Naive thymus-derived CD4-positive, alpha-beta T cell (primary cell): ENCODE data around the gene SSC5D. TPM values are rescaled to one million over a fixed set of nuclear protein-coding genes. Genes with fewer than 3 reads are reported as not detected.

Experiments
- ATAC-seq: fragments of 150-1000 bp; cut with Tn5 transposase; 2 replicates; pipeline ENCODE4 v1.10.0; 2021; ENCODE audit warnings: mild to moderate bottlenecking, moderate library complexity
- CTCF ChIA-PET: fragments of 350-600 bp; sonication (Branson Sonifier 250); formaldehyde crosslinking; loops from one replicate; lab custom pipeline; 2021; ENCODE audit warnings: antibody characterized with exemption; lab: Charles Lee
- POLR2A ChIA-PET: fragments of 350-600 bp; sonication (Branson Sonifier 250); formaldehyde crosslinking; loops from one replicate; lab custom pipeline; 2021; ENCODE audit warnings: antibody characterized with exemption, inconsistent platforms; lab: Charles Lee
- DNase-seq, 9 donors: peaks; one replicate each; pipeline versions ENCODE4 v3.0.0 to v3.0.0-alpha.2; 2020 to 2022; ENCODE audit warnings: mixed read lengths in 1 of 9
- H3K27ac ChIP-seq: one replicate; pipeline ENCODE4 v1.7.0; 2013; ENCODE audit warnings: mild to moderate bottlenecking, low read depth, low read length, moderate library complexity
- H3K27me3 ChIP-seq, 2 donors: one replicate each; pipeline ENCODE4 v1.7.0; 2013; ENCODE audit warnings: low read length in 2 of 2, mild to moderate bottlenecking in 2 of 2, moderate library complexity in 2 of 2; ENCODE audit not compliant: control insufficient read depth in 2 of 2, insufficient read depth in 2 of 2
- H3K36me3 ChIP-seq, 3 experiments: 1 replicate in 2 of 3; 2 replicates in 1 of 3; pipeline ENCODE4 v1.7.0; 2013; ENCODE audit warnings: low read length in 3 of 3, mild to moderate bottlenecking in 3 of 3, moderate library complexity in 1 of 3; ENCODE audit not compliant: insufficient read depth in 3 of 3, control insufficient read depth in 2 of 3
- H3K4me1 ChIP-seq, 2 donors: one replicate each; pipeline ENCODE4 v1.7.0; 2013; ENCODE audit warnings: low read length in 2 of 2, mild to moderate bottlenecking in 2 of 2, moderate library complexity in 1 of 2; ENCODE audit not compliant: control insufficient read depth in 2 of 2, insufficient read depth in 2 of 2
- H3K4me3 ChIP-seq: 2 replicates; pipeline ENCODE4 v1.7.0; 2013; ENCODE audit warnings: mild to moderate bottlenecking, low read length
- H3K9me3 ChIP-seq, 3 experiments: 1 replicate in 2 of 3; 2 replicates in 1 of 3; pipeline ENCODE4 v1.7.0; 2013; ENCODE audit warnings: low read length in 3 of 3; ENCODE audit not compliant: control insufficient read depth in 2 of 3
- H3K27ac Mint-ChIP-seq, 9 donors: one replicate each; pipeline ENCODE4 v1.8.0; 2020 to 2022; ENCODE audit warnings: mixed read lengths in 9 of 9, mild to moderate bottlenecking in 8 of 9, moderate library complexity in 5 of 9, inconsistent platforms in 2 of 9
- H3K27me3 Mint-ChIP-seq, 5 donors: one replicate each; pipeline ENCODE4 v1.8.0; 2021 to 2022; ENCODE audit warnings: mixed read lengths in 5 of 5, mild to moderate bottlenecking in 1 of 5
- H3K36me3 Mint-ChIP-seq, 5 donors: one replicate each; pipeline ENCODE4 v1.8.0; 2020 to 2022; ENCODE audit warnings: mixed read lengths in 5 of 5, mild to moderate bottlenecking in 3 of 5, inconsistent platforms in 1 of 5
- H3K4me1 Mint-ChIP-seq, 7 donors: one replicate each; pipeline ENCODE4 v1.8.0; 2020 to 2022; ENCODE audit warnings: mixed read lengths in 7 of 7, mild to moderate bottlenecking in 3 of 7, inconsistent platforms in 1 of 7
- H3K4me3 Mint-ChIP-seq, 10 donors: one replicate each; pipeline ENCODE4 v1.8.0; 2020 to 2022; ENCODE audit warnings: mild to moderate bottlenecking in 10 of 10, mixed read lengths in 10 of 10, moderate library complexity in 6 of 10, inconsistent platforms in 2 of 10
- H3K9me3 Mint-ChIP-seq, 11 donors: one replicate each; pipeline ENCODE4 v1.8.0; 2020 to 2022; ENCODE audit warnings: mixed read lengths in 11 of 11, mild to moderate bottlenecking in 4 of 11, inconsistent platforms in 1 of 11, moderate library complexity in 1 of 11
- intact Hi-C, 2 donors: fragments of 100-400 bp; cut with micrococcal nuclease; formaldehyde crosslinking; loops; one replicate each; pipeline ENCODE4 v1.15.1; 2023
- polyA plus RNA-seq, 2 donors: library from polyadenylated mRNA; unstranded; fragments of 300-500 nt; fragmentation: Illumina TruSeq; gene quantifications; one replicate each; pipeline ENCODE4 v1.2.3, GENCODE V29; 2021
- total RNA-seq, 6 experiments: library from RNA in 5 of 6; stranded (reverse) in 5 of 6; gene quantifications; 1 replicate in 5 of 6; 2 replicates in 1 of 6; pipeline ENCODE4 v1.2.3 and lab custom pipeline; 2021 to 2026

SSC5D gene
- total and polyA plus RNA-seq, 7 experiments from 2014 or later, result 0.21 to 0.48 (median 0.35) TPM; not detected in 2

DNA sequence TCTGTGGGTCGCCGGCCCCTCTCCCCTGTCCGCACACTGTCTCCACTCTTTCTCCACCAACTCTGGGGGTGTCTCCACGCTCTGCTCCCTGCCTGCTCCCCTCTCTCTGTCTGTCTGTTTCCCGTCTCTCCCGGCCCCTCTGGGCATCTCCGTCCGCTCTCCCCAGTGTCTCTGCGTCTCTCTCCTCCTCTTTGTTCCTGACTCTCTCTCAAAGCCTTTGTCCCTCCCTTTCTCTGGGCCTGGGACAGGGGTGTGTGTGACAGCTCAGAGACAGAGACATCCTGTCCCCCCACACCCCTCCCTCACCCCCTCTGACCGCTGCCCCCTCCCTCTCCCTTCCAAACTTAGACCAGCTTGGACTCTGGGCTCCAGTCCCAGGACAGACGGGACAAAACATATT, 57.8 kb downstream of the SSC5D start:
- DNase-seq (no peak), ATAC-seq (no peak)
- H3K4me3 Mint-ChIP-seq, result no peak overlapping the region
- H3K36me3 Mint-ChIP-seq, result no peaks in the 10 kb centered on the region
- H3K27me3 Mint-ChIP-seq, result peaks cover 11 to 35% (median 21%) of the 10 kb centered on the region in 5 donors
- no peak overlapping the region for H3K27ac ChIP-seq
- no peaks in the 10 kb centered on the region for H3K27me3 ChIP-seq
- peaks cover 0 to 10% (median 0%) of the 10 kb centered on the region in 7 donors for H3K4me1 Mint-ChIP-seq
- H3K9me3 Mint-ChIP-seq, result peaks cover 0 to 6% (median 0%) of the 10 kb centered on the region in 11 donors
- no peaks in the 10 kb centered on the region for H3K9me3 ChIP-seq
- intact Hi-C loops, result no loop called here
- H3K27ac Mint-ChIP-seq, result peak overlapping the region in 1 of 9 donors; percentile 25
- POLR2A ChIA-PET, result no interaction called here
- H3K36me3 ChIP-seq, result no peaks in the 10 kb centered on the region
- H3K4me3 ChIP-seq, result no peak overlapping the region
- H3K4me1 ChIP-seq, result no peaks in the 10 kb centered on the region
- CTCF ChIA-PET, result no interaction called here

DNA sequence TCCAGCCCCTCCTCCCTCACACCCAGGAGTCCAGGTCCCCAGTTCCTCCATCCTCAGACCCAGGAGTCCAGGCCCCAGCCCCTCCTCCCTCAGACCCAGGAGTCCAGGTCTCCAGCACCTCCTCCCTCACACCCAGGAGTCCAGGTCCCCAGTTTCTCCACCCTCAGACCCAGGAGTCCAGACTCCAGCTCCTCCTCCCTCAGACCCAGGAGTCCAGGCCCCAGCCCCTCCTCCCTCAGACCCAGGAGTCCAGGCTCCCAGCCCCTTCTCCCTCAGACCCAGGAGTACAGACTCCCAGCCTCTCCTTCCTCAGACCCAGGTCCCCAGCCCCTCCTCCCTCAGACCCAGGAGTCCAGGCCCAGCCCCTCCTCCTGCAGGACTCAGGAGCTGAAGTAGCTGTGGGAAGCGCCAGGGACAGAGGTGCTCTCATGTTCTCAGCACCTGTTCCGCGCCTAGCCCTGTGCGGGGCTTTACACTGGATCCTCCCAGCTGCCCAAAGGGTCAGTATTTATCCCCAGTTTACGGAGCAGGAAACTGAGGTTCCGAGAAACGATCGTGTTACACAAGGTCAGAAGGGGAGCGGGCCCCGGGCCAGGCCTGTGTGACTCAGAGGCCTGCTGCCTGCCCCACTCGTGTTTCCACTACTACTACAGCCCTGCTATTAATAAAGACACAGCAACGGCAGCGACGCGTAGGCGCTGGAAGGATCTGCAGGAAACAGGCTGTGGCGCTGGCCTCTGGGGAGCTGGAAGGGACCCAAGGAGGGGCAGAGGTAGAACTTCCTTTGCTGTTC, 58.8 kb downstream of the SSC5D start:
- Mint-ChIP-seq H3K27me3 (peaks cover 11 to 35% (median 17%) of the 10 kb centered on the region in 5 donors), H3K4me3 (no peak overlapping the region), H3K4me1 (peaks cover 0 to 10% (median 0%) of the 10 kb centered on the region in 7 donors), H3K36me3 (no peaks in the 10 kb centered on the region), H3K27ac (peak overlapping the region in 1 of 9 donors; percentile 49), H3K9me3 (peaks cover 0 to 6% (median 0%) of the 10 kb centered on the region in 11 donors)
- H3K4me1 ChIP-seq, result no peaks in the 10 kb centered on the region
- ATAC-seq, result peak; percentile 32
- no peaks in the 10 kb centered on the region for H3K36me3 ChIP-seq
- no peaks in the 10 kb centered on the region for H3K9me3 ChIP-seq
- CTCF ChIA-PET, result no interaction called here
- no peaks in the 10 kb centered on the region for H3K27me3 ChIP-seq
- H3K4me3 ChIP-seq, result no peak overlapping the region
- intact Hi-C loops, result no loop called here
- POLR2A ChIA-PET, result no interaction called here
- H3K27ac ChIP-seq, result no peak overlapping the region
- no peak for DNase-seq

DNA sequence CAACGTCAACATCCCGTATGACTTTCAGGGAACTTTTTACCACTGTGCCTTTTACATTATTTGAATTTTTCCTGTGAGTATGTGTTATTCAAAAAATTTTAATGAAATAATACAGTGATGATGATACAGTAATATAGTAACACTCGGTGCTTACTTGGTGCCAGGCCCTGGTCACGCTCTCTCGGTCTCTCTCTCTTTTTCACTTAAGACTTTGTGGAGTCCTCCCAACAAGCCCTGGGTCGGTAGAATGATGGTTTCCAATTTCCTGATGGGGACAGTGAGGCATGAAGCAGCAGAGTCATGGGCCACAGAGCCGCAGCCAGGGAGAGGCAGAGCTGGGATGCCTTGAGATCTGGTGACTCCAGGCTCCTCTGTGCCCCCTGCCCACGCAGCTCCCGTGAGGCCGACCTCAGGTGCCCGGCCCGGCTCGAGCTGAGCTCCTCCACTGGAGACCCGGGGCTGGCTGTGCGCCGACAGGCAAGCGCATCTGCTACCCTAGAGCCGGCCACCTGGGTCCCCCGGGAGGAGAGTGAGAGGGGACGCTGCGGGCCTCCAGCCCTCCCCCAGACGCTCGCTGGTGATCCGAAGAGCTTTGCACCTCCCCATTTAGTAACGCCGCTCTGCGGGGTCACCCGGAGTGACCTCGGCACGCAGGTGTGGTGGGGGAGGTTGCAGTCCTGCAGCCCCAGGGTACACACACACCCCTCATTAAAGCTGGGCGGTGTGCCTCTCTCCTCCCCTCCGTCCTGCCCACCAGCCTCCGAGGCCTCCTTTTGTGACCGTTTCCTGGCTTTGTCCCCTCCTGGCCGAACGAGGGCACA, 61.5 kb downstream of the SSC5D start:
- intact Hi-C loops, result no loop called here
- DNase-seq (no peak), ATAC-seq (no peak)
- H3K27me3 Mint-ChIP-seq, result peaks cover 15 to 39% (median 17%) of the 10 kb centered on the region in 5 donors
- Histone ChIP-seq H3K27me3 (no peaks in the 10 kb centered on the region), H3K4me3 (no peak overlapping the region), H3K36me3 (no peaks in the 10 kb centered on the region), H3K9me3 (no peaks in the 10 kb centered on the region), H3K4me1 (no peaks in the 10 kb centered on the region), H3K27ac (no peak overlapping the region)
- no peaks in the 10 kb centered on the region for H3K36me3 Mint-ChIP-seq
- CTCF ChIA-PET, result no interaction called here
- H3K9me3 Mint-ChIP-seq, result peaks cover 0 to 2% (median 0%) of the 10 kb centered on the region in 11 donors
- H3K27ac Mint-ChIP-seq, result no peak overlapping the region
- peaks cover 0 to 10% (median 0%) of the 10 kb centered on the region in 7 donors for H3K4me1 Mint-ChIP-seq
- POLR2A ChIA-PET, result no interaction called here
- H3K4me3 Mint-ChIP-seq, result no peak overlapping the region

DNA sequence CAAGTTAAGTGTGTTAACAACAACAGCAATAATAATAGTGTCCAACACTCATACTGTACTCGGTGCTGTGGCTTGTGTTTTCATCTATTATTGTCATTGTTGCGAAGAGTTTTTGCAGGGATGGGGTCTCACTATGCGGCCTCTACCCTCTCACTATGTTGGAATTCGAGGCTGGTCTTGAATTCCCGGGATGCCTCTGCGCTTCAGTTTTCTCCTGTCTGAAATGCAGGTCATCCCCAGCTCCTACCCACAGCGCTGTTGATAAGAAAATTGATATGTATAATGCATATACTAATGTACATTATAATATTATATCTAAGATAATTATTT, 62.0 kb downstream of the SSC5D start:
- ATAC-seq, result no peak

DNA sequence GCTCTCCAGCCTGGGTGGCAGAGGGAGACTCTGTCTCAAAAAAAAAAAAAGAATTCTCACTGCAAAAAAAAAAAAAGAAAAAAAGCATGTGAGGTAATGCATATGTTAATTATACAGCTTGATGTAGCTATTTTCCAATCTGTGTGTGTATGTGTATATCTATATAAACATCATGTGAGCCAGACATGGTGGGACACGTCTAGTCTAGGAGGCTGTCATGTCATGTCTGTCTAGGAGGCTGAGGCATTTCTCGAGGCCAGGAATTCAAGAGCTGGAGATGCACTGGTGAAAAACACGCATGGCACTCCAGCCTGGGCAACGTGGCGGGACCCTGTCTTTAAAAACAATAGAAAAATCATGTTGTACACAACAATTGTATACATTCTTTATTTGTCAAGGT, 64.0 kb downstream of the SSC5D start:
- intact Hi-C loops, result no loop called here
- ChIA-PET POLR2A (no interaction called here), CTCF (no interaction called here)
- H3K36me3 Mint-ChIP-seq, result no peaks in the 10 kb centered on the region
- H3K4me1 Mint-ChIP-seq, result peaks cover 0 to 2% (median 0%) of the 10 kb centered on the region in 7 donors
- H3K27me3 ChIP-seq, result no peaks in the 10 kb centered on the region
- ATAC-seq, result no peak
- H3K27ac ChIP-seq, result no peak overlapping the region
- no peaks in the 10 kb centered on the region for H3K4me1 ChIP-seq
- no peaks in the 10 kb centered on the region for H3K9me3 Mint-ChIP-seq
- H3K4me3 Mint-ChIP-seq, result no peak overlapping the region
- no peak overlapping the region for H3K4me3 ChIP-seq
- H3K27me3 Mint-ChIP-seq, result peaks cover 4 to 25% (median 13%) of the 10 kb centered on the region in 5 donors
- DNase-seq, result no peak
- peak overlapping the region in 1 of 9 donors; percentile 18 for H3K27ac Mint-ChIP-seq
- H3K36me3 ChIP-seq, result no peaks in the 10 kb centered on the region
- H3K9me3 ChIP-seq, result no peaks in the 10 kb centered on the region

More for the DNA sequence above, 62.0 kb downstream of the SSC5D start:
- POLR2A ChIA-PET, result no interaction called here
- Mint-ChIP-seq H3K27me3 (peaks cover 13 to 36% (median 17%) of the 10 kb centered on the region in 5 donors), H3K9me3 (no peaks in the 10 kb centered on the region), H3K27ac (no peak overlapping the region), H3K4me1 (peaks cover 0 to 8% (median 0%) of the 10 kb centered on the region in 7 donors), H3K36me3 (no peaks in the 10 kb centered on the region), H3K4me3 (no peak overlapping the region)
- no peaks in the 10 kb centered on the region for H3K4me1 ChIP-seq
- H3K36me3 ChIP-seq, result no peaks in the 10 kb centered on the region
- intact Hi-C loops, result no loop called here
- no peaks in the 10 kb centered on the region for H3K27me3 ChIP-seq
- CTCF ChIA-PET, result no interaction called here
- H3K9me3 ChIP-seq, result no peaks in the 10 kb centered on the region
- H3K4me3 ChIP-seq, result no peak overlapping the region
- no peak overlapping the region for H3K27ac ChIP-seq
- no peak for DNase-seq

DNA sequence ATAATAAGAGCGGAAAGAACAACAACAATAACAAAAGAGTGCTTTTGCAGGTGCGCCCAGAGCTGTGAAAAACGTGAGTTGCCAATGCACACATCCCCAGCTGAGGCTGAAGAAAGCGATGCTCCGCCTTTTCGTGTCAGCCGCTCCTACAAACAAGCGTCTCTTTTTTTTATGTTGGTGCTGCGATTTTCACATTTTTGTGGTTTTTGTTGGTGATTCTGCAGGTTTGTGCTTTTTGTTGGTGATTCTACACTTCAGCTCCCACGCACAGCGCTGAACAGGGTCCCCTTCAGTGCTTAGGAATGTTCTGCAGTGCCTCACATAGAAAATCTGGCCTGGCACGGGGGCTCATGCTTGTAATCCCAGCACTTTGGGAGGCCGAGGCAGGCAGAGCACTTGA, 64.4 kb downstream of the SSC5D start:
- no peaks in the 10 kb centered on the region for H3K36me3 Mint-ChIP-seq
- H3K27me3 Mint-ChIP-seq, result peaks cover under 1 to 21% (median 9%) of the 10 kb centered on the region in 5 donors
- H3K27me3 ChIP-seq, result no peaks in the 10 kb centered on the region
- H3K9me3 Mint-ChIP-seq, result no peaks in the 10 kb centered on the region
- no peaks in the 10 kb centered on the region for H3K4me1 ChIP-seq
- no peaks in the 10 kb centered on the region for H3K9me3 ChIP-seq
- CTCF ChIA-PET, result no interaction called here
- H3K4me1 Mint-ChIP-seq, result peaks cover 0 to 2% (median 0%) of the 10 kb centered on the region in 7 donors
- POLR2A ChIA-PET, result no interaction called here
- H3K36me3 ChIP-seq, result no peaks in the 10 kb centered on the region
- ATAC-seq (no peak), DNase-seq (no peak)
- intact Hi-C loops, result no loop called here
- H3K27ac Mint-ChIP-seq, result no peak overlapping the region
- H3K4me3 ChIP-seq, result no peak overlapping the region
- no peak overlapping the region for H3K4me3 Mint-ChIP-seq
- H3K27ac ChIP-seq, result no peak overlapping the region
